BLaER1 (cell line): ENCODE data around the gene SIRT6.
"Not testable (repeated sequence)": the region's sequence is repeated elsewhere in the genome, so short reads cannot be mapped to it uniquely, and the experiment has no call there.

Experiments
- H3K27ac ChIP-seq: shearing (Covaris generic); formaldehyde crosslinking; 2 replicates; pipeline ENCODE4 v1.8.1; 2022
- H3K27me3 ChIP-seq: shearing (Covaris generic); formaldehyde crosslinking; 2 replicates; pipeline ENCODE4 v1.8.1; 2022
- H3K36me3 ChIP-seq: shearing (Covaris generic); formaldehyde crosslinking; 2 replicates; pipeline ENCODE4 v1.8.1; 2022
- H3K4me1 ChIP-seq: shearing (Covaris generic); formaldehyde crosslinking; 2 replicates; pipeline ENCODE4 v1.8.1; 2022
- H3K4me2 ChIP-seq: shearing (Covaris generic); formaldehyde crosslinking; 2 replicates; pipeline ENCODE4 v1.8.1; 2022
- H3K4me3 ChIP-seq: shearing (Covaris generic); formaldehyde crosslinking; 2 replicates; pipeline ENCODE4 v1.8.1; 2022
- H3K9ac ChIP-seq: shearing (Covaris generic); formaldehyde crosslinking; 2 replicates; pipeline ENCODE4 v1.8.1; 2022
- H3K9me3 ChIP-seq: shearing (Covaris generic); formaldehyde crosslinking; 2 replicates; pipeline ENCODE4 v1.8.1; 2022
- H4K20me1 ChIP-seq: shearing (Covaris generic); formaldehyde crosslinking; 2 replicates; pipeline ENCODE4 v1.8.1; 2022
- Cebpa-rat ChIP-seq: shearing (Covaris generic); IDR thresholded peaks from 2 replicates; pipeline ENCODE4 v1.8.1; 2022

Gene SIRT6

GRCh38 chr19:4136680-4137088 is 45.7 kb downstream of the SIRT6 start:
- Histone ChIP-seq H3K9me3 (no peaks in the 10 kb centered on the region), H3K9ac (no peak overlapping the region), H3K4me1 (peaks cover 9% of the 10 kb centered on the region), H4K20me1 (no peaks in the 10 kb centered on the region), H3K27ac (no peak overlapping the region), H3K4me2 (no peak overlapping the region), H3K4me3 (no peak overlapping the region), H3K36me3 (no peaks in the 10 kb centered on the region), H3K27me3 (no peaks in the 10 kb centered on the region)
- no peak for TF ChIP-seq Cebpa-rat

- H3K4me2 ChIP-seq, H3K9me3 ChIP-seq, H3K27ac ChIP-seq: not testable (repeated sequence)
These were observed 47.0 kb downstream of the SIRT6 start for GRCh38 chr19:4135386-4135785.

DNA sequence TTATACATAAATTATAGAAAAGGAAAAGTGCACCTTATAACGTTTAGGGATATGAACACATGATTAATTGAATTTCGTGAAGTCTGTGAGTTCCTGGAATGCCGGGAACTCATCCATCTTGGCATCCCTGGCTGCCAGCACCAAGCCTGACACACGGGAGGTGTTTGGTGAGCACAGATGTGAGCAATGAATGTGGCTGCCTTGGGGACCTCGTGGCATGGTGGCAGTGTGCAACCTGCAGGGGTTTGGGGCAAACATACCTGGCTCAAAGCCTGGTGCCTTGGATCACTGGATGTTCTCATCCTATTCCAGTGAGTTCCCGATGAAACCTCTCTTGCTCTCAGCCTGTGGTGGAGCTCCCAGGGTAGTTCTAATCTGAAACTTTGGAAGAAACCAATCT is 48.0 kb downstream of the SIRT6 start:
- H3K36me3 ChIP-seq, result no peaks in the 10 kb centered on the region
- no peaks in the 10 kb centered on the region for H4K20me1 ChIP-seq
- no peak overlapping the region for H3K4me3 ChIP-seq
- no peaks in the 10 kb centered on the region for H3K27me3 ChIP-seq
- no peak overlapping the region for H3K9ac ChIP-seq
- no peaks in the 10 kb centered on the region for H3K9me3 ChIP-seq
- H3K4me1 ChIP-seq, result no peaks in the 10 kb centered on the region
- no peak for TF ChIP-seq Cebpa-rat
- no peak overlapping the region for H3K27ac ChIP-seq
- no peak overlapping the region for H3K4me2 ChIP-seq

More at GRCh38 chr19:4135386-4135785, 47.0 kb downstream of the SIRT6 start:
- not testable (repeated sequence) for H3K27me3 ChIP-seq, H3K9ac ChIP-seq, H3K4me3 ChIP-seq, H4K20me1 ChIP-seq, H3K4me1 ChIP-seq, H3K36me3 ChIP-seq

GRCh38 chr19:4130744-4131438 is 51.5 kb downstream of the SIRT6 start:
- 0 out of 2 replicates have a peak overlapping the region, but pooled peaks have one; percentile 15 for H3K9ac ChIP-seq
- H3K4me1 ChIP-seq, result no peaks in the 10 kb centered on the region
- no peaks in the 10 kb centered on the region for H3K27me3 ChIP-seq
- H3K9me3 ChIP-seq, result no peaks in the 10 kb centered on the region
- no peak overlapping the region for H3K4me2 ChIP-seq
- no peaks in the 10 kb centered on the region for H4K20me1 ChIP-seq
- no peak overlapping the region for H3K27ac ChIP-seq
- H3K4me3 ChIP-seq, result no peak overlapping the region
- H3K36me3 ChIP-seq, result no peaks in the 10 kb centered on the region
- TF ChIP-seq Cebpa-rat, result no peak

DNA sequence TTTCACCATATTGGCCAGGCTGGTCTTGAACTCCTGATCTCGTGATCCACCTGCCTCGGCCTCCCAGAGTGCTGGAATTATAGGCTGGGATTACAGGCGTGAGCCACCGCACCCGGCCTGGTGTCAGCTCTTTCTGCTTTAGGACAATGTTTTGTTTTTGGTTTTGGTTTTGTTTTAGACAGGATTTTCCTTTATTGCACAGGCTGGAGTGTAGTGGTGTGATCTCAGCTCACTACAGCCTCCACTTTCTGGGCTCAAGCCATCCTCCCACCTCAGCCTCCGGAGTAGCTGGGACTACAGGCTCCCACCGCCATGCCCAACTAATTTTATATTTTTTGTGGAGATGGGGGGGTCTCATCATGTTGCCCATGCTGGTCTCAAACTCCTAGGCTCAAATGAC is 53.3 kb downstream of the SIRT6 start:
- not testable (repeated sequence) for H4K20me1 ChIP-seq, H3K9me3 ChIP-seq, H3K27ac ChIP-seq, H3K27me3 ChIP-seq, H3K4me2 ChIP-seq, H3K4me1 ChIP-seq, H3K9ac ChIP-seq, H3K4me3 ChIP-seq, H3K36me3 ChIP-seq

DNA sequence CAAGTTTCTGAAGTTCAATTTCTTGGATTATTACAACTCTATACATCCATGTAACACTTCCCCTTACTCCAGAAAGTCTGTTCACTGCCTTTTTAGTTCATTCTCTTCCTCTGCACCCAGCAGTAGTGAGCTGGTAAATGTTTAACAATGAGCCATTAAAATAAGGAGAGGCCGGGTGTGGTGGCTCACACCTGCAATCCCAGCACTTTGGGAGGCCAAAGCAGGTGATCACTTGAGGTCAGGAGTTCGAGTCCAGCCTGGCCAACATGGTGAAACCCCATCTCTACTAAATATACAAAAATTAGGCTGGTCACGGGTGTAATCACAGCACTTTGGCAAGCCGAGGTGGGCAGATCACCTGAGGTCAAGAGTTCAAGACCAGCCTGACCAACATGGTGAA is 55.0 kb downstream of the SIRT6 start:
- not testable (repeated sequence) for H3K9me3 ChIP-seq, H3K4me2 ChIP-seq, H4K20me1 ChIP-seq, H3K4me3 ChIP-seq, H3K9ac ChIP-seq, H3K27ac ChIP-seq, H3K27me3 ChIP-seq, H3K36me3 ChIP-seq
- peaks cover 17% of the 10 kb centered on the region for H3K4me1 ChIP-seq

DNA sequence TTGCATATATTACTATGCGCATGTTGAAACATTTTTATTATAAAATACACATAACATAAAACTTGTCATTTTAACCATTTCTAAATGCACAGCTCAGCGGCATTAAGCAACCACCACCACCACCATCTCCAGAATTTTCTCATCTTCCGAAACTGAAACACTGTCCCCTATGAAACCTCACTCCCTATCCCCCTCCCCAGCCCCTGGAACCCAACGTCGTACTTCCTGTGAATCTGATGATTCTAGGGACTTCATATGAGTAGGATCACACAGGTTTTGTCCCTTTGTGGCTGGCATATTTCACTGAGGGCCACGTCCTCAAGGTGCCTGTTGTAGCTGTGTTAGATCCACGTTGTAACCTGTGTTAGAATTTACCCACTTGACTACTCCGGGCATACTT is 57.7 kb downstream of the SIRT6 start:
- Histone ChIP-seq H3K36me3 (peaks cover 16% of the 10 kb centered on the region), H3K27ac (peak overlapping the region; percentile 97; the same call in 1 of the 2 replicates), H3K9me3 (no peaks in the 10 kb centered on the region), H3K27me3 (no peaks in the 10 kb centered on the region), H4K20me1 (peaks cover 24% of the 10 kb centered on the region), H3K4me3 (peak overlapping the region; percentile 90), H3K9ac (peak overlapping the region; percentile 99), H3K4me2 (peak overlapping the region; percentile 85), H3K4me1 (peaks cover 23% of the 10 kb centered on the region)
- TF ChIP-seq Cebpa-rat, result no peak
